ENCODE results near the gene SLX4IP.

Gene SLX4IP

GRCh38 chr20:10448270-10449156 is 13.4 kb downstream of the SLX4IP start:
- Histone ChIP-seq H3K56ac (ENCODE audit: low read length) (no peak overlapping the region), H4K8ac (ENCODE audit: low read depth, low read length) (no peak overlapping the region), H3K36me3 (ENCODE audit: control insufficient read depth, insufficient read depth, low read length) (no peaks in the 10 kb centered on the region), H3K23ac (ENCODE audit: low read length) (no peak overlapping the region), H3K27me3 (ENCODE audit: insufficient read depth, low read length, poor library complexity) (no peaks in the 10 kb centered on the region), H2BK5ac (ENCODE audit: low read length) (no peak overlapping the region), H2BK120ac (ENCODE audit: low read depth, low read length) (no peak overlapping the region), H3K27ac (ENCODE audit: low read depth, low read length) (no peak overlapping the region), H3K79me1 (ENCODE audit: low read length) (peaks cover 2% of the 10 kb centered on the region), H3K4me1 (ENCODE audit: control insufficient read depth, low read depth, low read length) (no peaks in the 10 kb centered on the region), H3K18ac (ENCODE audit: low read length) (no peak overlapping the region), H3K4me2 (ENCODE audit: low read length) (no peak overlapping the region), H2BK15ac (replicated peaks; ENCODE audit: low read depth) (peak overlapping the region; percentile 57), H3K4me3 (ENCODE audit: low read length) (no peak overlapping the region), H3K79me2 (ENCODE audit: control insufficient read depth, insufficient read depth, low read length) (no peaks in the 10 kb centered on the region), H2AK5ac (ENCODE audit: low read length) (no peak overlapping the region), H4K5ac (ENCODE audit: low read length) (no peak overlapping the region), H3K4ac (ENCODE audit: low read depth, low read length) (no peak overlapping the region), H3K9ac (ENCODE audit: low read length) (no peak overlapping the region)
- DNase-seq = no peak
- no CpG with 5 or more reads among the region's 6 CpGs for WGBS (ENCODE audit: extremely low coverage, insufficient coverage, low lambda C conversion rate)

GRCh38 chr20:10449270-10449669 is 14.2 kb downstream of the SLX4IP start:
- no peak overlapping the region for H3K27ac ChIP-seq (ENCODE audit: low read depth, low read length)
- no peak overlapping the region for H3K4me3 ChIP-seq (ENCODE audit: low read length)
- H3K23ac ChIP-seq (ENCODE audit: low read length) = no peak overlapping the region
- H3K36me3 ChIP-seq (ENCODE audit: control insufficient read depth, insufficient read depth, low read length) = no peaks in the 10 kb centered on the region
- no peak overlapping the region for H4K8ac ChIP-seq (ENCODE audit: low read depth, low read length)
- no peak for DNase-seq
- WGBS (ENCODE audit: extremely low coverage, insufficient coverage, low lambda C conversion rate) = no CpG with 5 or more reads among the region's 2 CpGs
- no peak overlapping the region for H4K5ac ChIP-seq (ENCODE audit: low read length)
- H3K9ac ChIP-seq (ENCODE audit: low read length) = no peak overlapping the region
- no peaks in the 10 kb centered on the region for H3K79me2 ChIP-seq (ENCODE audit: control insufficient read depth, insufficient read depth, low read length)
- no peak overlapping the region for H3K18ac ChIP-seq (ENCODE audit: low read length)
- no peak overlapping the region for H2AK5ac ChIP-seq (ENCODE audit: low read length)
- peaks cover 2% of the 10 kb centered on the region for H3K79me1 ChIP-seq (ENCODE audit: low read length)
- no peak overlapping the region for H3K4ac ChIP-seq (ENCODE audit: low read depth, low read length)
- no peak overlapping the region for H2BK15ac ChIP-seq (replicated peaks; ENCODE audit: low read depth)
- H2BK5ac ChIP-seq (ENCODE audit: low read length) = no peak overlapping the region
- H3K27me3 ChIP-seq (ENCODE audit: insufficient read depth, low read length, poor library complexity) = no peaks in the 10 kb centered on the region
- no peak overlapping the region for H3K4me2 ChIP-seq (ENCODE audit: low read length)
- H3K56ac ChIP-seq (ENCODE audit: low read length) = no peak overlapping the region
- H2BK120ac ChIP-seq (ENCODE audit: low read depth, low read length) = no peak overlapping the region
- no peaks in the 10 kb centered on the region for H3K4me1 ChIP-seq (ENCODE audit: control insufficient read depth, low read depth, low read length)

- no peak overlapping the region for H4K8ac ChIP-seq (ENCODE audit: low read depth, low read length)
- no peak overlapping the region for H2AK5ac ChIP-seq (ENCODE audit: low read length)
Observed at GRCh38 chr20:10453241-10453640, 18.1 kb downstream of the SLX4IP start.

GRCh38 chr20:10454151-10454750 is 19.1 kb downstream of the SLX4IP start:
- no peak overlapping the region for H3K27ac ChIP-seq (ENCODE audit: low read depth, low read length)

More at GRCh38 chr20:10453241-10453640, 18.1 kb downstream of the SLX4IP start:
- H3K23ac ChIP-seq (ENCODE audit: low read length) = no peak overlapping the region
- no peaks in the 10 kb centered on the region for H3K79me2 ChIP-seq (ENCODE audit: control insufficient read depth, insufficient read depth, low read length)
- whole genome bisulfite sequencing (ENCODE audit: extremely low coverage, insufficient coverage, low lambda C conversion rate) = no CpG with 5 or more reads among the region's 5 CpGs
- no peaks in the 10 kb centered on the region for H3K4me1 ChIP-seq (ENCODE audit: control insufficient read depth, low read depth, low read length)
- no peak overlapping the region for H3K18ac ChIP-seq (ENCODE audit: low read length)
- no peak overlapping the region for H2BK15ac ChIP-seq (replicated peaks; ENCODE audit: low read depth)
- H2BK120ac ChIP-seq (ENCODE audit: low read depth, low read length) = no peak overlapping the region
- H3K4ac ChIP-seq (ENCODE audit: low read depth, low read length) = no peak overlapping the region
- H3K36me3 ChIP-seq (ENCODE audit: control insufficient read depth, insufficient read depth, low read length) = no peaks in the 10 kb centered on the region
- no peak overlapping the region for H3K27ac ChIP-seq (ENCODE audit: low read depth, low read length)
- H3K9ac ChIP-seq (ENCODE audit: low read length) = no peak overlapping the region
- H2BK5ac ChIP-seq (ENCODE audit: low read length) = no peak overlapping the region
- H3K4me2 ChIP-seq (ENCODE audit: low read length) = no peak overlapping the region
- no peak overlapping the region for H3K56ac ChIP-seq (ENCODE audit: low read length)
- DNase-seq = no peak
- H4K5ac ChIP-seq (ENCODE audit: low read length) = no peak overlapping the region
- no peaks in the 10 kb centered on the region for H3K27me3 ChIP-seq (ENCODE audit: insufficient read depth, low read length, poor library complexity)
- H3K79me1 ChIP-seq (ENCODE audit: low read length) = no peaks in the 10 kb centered on the region
- no peak overlapping the region for H3K4me3 ChIP-seq (ENCODE audit: low read length)

GRCh38 chr20:10461495-10461894 is 26.4 kb downstream of the SLX4IP start:
- no peak overlapping the region for H3K27ac ChIP-seq (ENCODE audit: low read depth, low read length)
- peaks cover 3% of the 10 kb centered on the region for H3K4me1 ChIP-seq (ENCODE audit: control insufficient read depth, low read depth, low read length)
- H4K8ac ChIP-seq (ENCODE audit: low read depth, low read length) = no peak overlapping the region
- H3K27me3 ChIP-seq (ENCODE audit: insufficient read depth, low read length, poor library complexity) = no peaks in the 10 kb centered on the region
- H3K79me2 ChIP-seq (ENCODE audit: control insufficient read depth, insufficient read depth, low read length) = no peaks in the 10 kb centered on the region
- DNase-seq = no peak
- no peak overlapping the region for H3K18ac ChIP-seq (ENCODE audit: low read length)
- H3K79me1 ChIP-seq (ENCODE audit: low read length) = peaks cover 6% of the 10 kb centered on the region
- H3K4me2 ChIP-seq (ENCODE audit: low read length) = no peak overlapping the region
- H3K23ac ChIP-seq (ENCODE audit: low read length) = no peak overlapping the region
- no CpG with 5 or more reads among the region's 2 CpGs for WGBS (ENCODE audit: extremely low coverage, insufficient coverage, low lambda C conversion rate)
- H4K5ac ChIP-seq (ENCODE audit: low read length) = no peak overlapping the region
- no peak overlapping the region for H3K9ac ChIP-seq (ENCODE audit: low read length)
- no peak overlapping the region for H3K4me3 ChIP-seq (ENCODE audit: low read length)
- no peak overlapping the region for H2BK5ac ChIP-seq (ENCODE audit: low read length)
- no peak overlapping the region for H2AK5ac ChIP-seq (ENCODE audit: low read length)
- no peak overlapping the region for H2BK15ac ChIP-seq (replicated peaks; ENCODE audit: low read depth)
- no peak overlapping the region for H2BK120ac ChIP-seq (ENCODE audit: low read depth, low read length)
- no peaks in the 10 kb centered on the region for H3K36me3 ChIP-seq (ENCODE audit: control insufficient read depth, insufficient read depth, low read length)
- no peak overlapping the region for H3K4ac ChIP-seq (ENCODE audit: low read depth, low read length)
- H3K56ac ChIP-seq (ENCODE audit: low read length) = no peak overlapping the region

More at GRCh38 chr20:10454151-10454750, 19.1 kb downstream of the SLX4IP start:
- no peaks in the 10 kb centered on the region for H3K79me2 ChIP-seq (ENCODE audit: control insufficient read depth, insufficient read depth, low read length)
- peak overlapping the region; percentile 75 for H3K18ac ChIP-seq (ENCODE audit: low read length)
- H2BK5ac ChIP-seq (ENCODE audit: low read length) = no peak overlapping the region
- H3K4me2 ChIP-seq (ENCODE audit: low read length) = no peak overlapping the region
- H4K5ac ChIP-seq (ENCODE audit: low read length) = no peak overlapping the region
- H4K8ac ChIP-seq (ENCODE audit: low read depth, low read length) = no peak overlapping the region
- no peak overlapping the region for H3K4me3 ChIP-seq (ENCODE audit: low read length)
- DNase-seq = no peak
- H3K9ac ChIP-seq (ENCODE audit: low read length) = no peak overlapping the region
- H3K79me1 ChIP-seq (ENCODE audit: low read length) = peaks cover 1% of the 10 kb centered on the region
- H2BK120ac ChIP-seq (ENCODE audit: low read depth, low read length) = no peak overlapping the region
- H3K4me1 ChIP-seq (ENCODE audit: control insufficient read depth, low read depth, low read length) = no peaks in the 10 kb centered on the region
- H3K56ac ChIP-seq (ENCODE audit: low read length) = no peak overlapping the region
- no peaks in the 10 kb centered on the region for H3K36me3 ChIP-seq (ENCODE audit: control insufficient read depth, insufficient read depth, low read length)
- no peak overlapping the region for H2AK5ac ChIP-seq (ENCODE audit: low read length)
- H3K4ac ChIP-seq (ENCODE audit: low read depth, low read length) = peak overlapping the region; percentile 37
- no peaks in the 10 kb centered on the region for H3K27me3 ChIP-seq (ENCODE audit: insufficient read depth, low read length, poor library complexity)
- H2BK15ac ChIP-seq (replicated peaks; ENCODE audit: low read depth) = no peak overlapping the region
- no peak overlapping the region for H3K23ac ChIP-seq (ENCODE audit: low read length)
